A673 (cell line): ENCODE data around the gene SERPINB1.

Experiments used
- EZH2 ChIP-seq: fragments of 200-600 bp; sonication (generic); IDR thresholded peaks from 2 replicates; pipeline ENCODE4 v1.6.1; 2017; ENCODE audit warnings: borderline replicate concordance, low read depth, mild to moderate bottlenecking, mixed read lengths, antibody characterized with exemption, low read length; ENCODE audit not compliant: poor library complexity, severe bottlenecking
- TF ChIP-seq, protein P1 (sequence below): fragments of 300-800, 200-600 bp; sonication (generic); conservative IDR thresholded peaks from 2 replicates; pipeline ENCODE4 v1.5.1; 2017; ENCODE audit warnings: low read depth, mild to moderate bottlenecking, antibody characterized with exemption, low read length, moderate library complexity, mixed read lengths

DNA sequence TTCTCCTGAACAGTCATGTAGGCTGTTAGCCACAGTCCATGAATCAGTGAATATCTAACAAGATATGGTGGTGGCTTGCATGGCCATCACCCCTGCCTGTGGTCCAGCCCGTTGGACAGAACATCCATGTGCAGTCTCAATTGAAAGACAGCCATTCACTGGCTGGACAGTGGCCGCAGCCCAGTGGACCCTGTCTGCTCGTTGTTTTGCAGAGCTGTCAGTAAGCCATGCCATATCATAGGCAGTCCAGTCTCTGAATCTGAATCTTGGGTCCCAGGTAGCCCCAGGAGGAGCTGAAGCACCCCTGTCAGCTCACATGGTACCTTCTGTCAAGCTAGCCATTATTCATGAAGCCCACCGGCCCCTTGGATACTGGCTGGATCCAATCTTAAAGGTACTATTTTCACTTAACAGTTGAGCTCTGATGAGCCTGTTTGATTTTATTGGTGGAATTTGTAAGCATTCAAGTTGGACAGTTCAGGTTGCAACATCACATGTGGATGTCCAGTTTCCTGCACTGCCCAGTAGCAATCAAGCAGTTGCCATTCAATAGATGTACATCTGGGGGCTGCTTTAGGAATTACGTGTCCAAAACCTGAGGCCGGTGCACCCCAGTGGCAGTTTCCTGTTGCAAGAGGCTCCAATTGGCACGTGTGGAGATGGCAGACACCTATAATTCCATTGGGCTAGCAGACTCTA is 37.8 kb downstream of the SERPINB1 start:
- TF ChIP-seq, protein P1, sequence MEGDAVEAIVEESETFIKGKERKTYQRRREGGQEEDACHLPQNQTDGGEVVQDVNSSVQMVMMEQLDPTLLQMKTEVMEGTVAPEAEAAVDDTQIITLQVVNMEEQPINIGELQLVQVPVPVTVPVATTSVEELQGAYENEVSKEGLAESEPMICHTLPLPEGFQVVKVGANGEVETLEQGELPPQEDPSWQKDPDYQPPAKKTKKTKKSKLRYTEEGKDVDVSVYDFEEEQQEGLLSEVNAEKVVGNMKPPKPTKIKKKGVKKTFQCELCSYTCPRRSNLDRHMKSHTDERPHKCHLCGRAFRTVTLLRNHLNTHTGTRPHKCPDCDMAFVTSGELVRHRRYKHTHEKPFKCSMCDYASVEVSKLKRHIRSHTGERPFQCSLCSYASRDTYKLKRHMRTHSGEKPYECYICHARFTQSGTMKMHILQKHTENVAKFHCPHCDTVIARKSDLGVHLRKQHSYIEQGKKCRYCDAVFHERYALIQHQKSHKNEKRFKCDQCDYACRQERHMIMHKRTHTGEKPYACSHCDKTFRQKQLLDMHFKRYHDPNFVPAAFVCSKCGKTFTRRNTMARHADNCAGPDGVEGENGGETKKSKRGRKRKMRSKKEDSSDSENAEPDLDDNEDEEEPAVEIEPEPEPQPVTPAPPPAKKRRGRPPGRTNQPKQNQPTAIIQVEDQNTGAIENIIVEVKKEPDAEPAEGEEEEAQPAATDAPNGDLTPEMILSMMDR: no peak
- TF ChIP-seq EZH2: no peak
